NCI-H2171 (cell line): Measurements from ENCODE around the gene PPP2R2B.

Experiments used
- DNase-seq: peaks from one replicate; lab custom pipeline; 2025; lab: John Stamatoyannopoulos, UW

The PPP2R2B gene

DNA sequence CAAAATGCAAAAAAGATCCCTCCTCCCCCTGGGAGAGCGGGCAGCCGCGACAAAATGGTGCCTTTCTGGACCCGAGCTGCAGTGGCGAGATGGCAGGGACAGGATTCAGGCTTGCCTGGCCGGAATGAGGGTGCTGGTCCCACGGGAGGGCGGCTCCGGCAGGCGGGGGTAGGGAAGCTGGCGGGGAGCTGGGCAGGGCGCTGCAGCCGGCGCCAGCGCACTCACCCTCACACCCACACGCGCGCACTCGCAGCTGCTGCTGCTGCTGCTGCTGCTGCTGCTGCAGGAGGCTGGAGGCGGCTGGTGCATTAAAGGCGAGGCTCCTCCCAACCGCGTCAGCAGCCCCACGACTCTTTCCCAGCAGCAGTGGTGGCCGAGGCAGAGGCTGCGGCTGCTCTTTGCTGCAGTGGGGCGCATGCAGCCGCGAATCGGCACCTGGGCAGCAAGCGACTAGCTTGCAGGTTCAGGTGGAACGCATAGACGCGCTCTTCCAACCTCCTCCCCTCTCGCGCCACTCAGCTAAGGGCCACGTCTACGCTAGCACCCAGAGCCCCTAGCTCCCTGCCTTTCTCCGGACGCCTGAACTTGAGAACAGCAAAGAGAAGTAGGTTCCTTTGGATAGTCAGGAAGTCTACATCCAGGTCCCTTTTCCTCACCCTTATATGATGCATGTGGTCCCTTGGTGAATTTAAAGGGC is at the start of gene PPP2R2B:
Gene PPP2R2B, minus strand, starts transcription at position 282 of the 697 bp plus-strand sequence.
- peak; percentile 58 for DNase-seq

DNA sequence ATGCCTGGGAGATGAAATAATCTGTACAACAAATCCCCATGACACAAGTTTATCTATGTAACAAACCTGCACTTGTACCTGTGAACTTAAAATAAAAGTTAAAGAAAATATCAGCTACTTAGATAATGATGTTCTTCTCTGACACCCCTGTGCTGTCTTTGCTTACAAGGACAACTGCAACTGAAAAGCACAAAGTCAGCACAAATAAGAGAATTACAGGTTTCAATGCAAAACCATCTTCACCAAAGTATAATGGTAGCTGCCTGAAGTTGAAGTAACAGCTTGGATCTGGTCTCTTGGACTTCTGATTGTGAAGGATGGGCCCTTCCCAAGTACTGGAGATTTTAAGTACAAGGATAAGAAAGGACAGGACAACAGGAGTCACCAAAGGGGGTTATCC is 45.6 kb upstream of the PPP2R2B start:
- no peak for DNase-seq

- no peak for DNase-seq
These were observed 42.7 kb upstream of the PPP2R2B start for GRCh38 chr5:146921225-146921624.

DNA sequence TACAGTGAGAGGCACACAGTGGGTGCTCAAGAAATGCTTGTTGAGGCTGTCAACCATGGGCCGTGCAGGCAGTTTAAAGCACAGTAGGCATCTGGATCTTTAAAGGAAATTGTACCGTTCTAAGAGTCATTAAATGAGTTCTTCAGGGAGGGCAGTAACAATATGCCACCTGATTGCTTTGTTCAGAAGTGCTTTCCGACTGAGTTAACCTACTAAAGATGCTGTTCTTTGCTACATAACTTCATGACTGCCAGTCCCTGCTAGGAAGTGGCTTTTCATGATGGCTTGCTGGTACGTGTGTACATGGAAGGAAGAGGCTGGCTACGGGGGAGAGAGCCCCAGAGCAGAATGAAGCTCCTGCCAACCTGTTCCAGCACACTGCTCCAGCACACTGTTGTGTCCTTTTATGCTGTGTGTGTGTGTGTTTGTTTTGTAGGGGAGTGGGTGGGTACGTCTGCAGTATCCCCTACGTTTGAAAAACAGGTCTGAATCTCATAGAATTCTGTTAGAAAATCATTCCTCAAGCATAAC is 41.9 kb upstream of the PPP2R2B start:
- DNase-seq: no peak

GRCh38 chr5:146919304-146919703 is 40.7 kb upstream of the PPP2R2B start:
- no peak for DNase-seq

GRCh38 chr5:146917931-146918330 is 39.4 kb upstream of the PPP2R2B start:
- DNase-seq: no peak

- DNase-seq: no peak
These were observed 34.3 kb upstream of the PPP2R2B start for GRCh38 chr5:146912874-146913273.

- DNase-seq: no peak
These were observed 31.7 kb upstream of the PPP2R2B start for GRCh38 chr5:146910239-146910638.

GRCh38 chr5:146909255-146910068 is 30.9 kb upstream of the PPP2R2B start:
- DNase-seq: no peak

- DNase-seq: no peak
These were observed 28.2 kb upstream of the PPP2R2B start for GRCh38 chr5:146906803-146907202.

DNA sequence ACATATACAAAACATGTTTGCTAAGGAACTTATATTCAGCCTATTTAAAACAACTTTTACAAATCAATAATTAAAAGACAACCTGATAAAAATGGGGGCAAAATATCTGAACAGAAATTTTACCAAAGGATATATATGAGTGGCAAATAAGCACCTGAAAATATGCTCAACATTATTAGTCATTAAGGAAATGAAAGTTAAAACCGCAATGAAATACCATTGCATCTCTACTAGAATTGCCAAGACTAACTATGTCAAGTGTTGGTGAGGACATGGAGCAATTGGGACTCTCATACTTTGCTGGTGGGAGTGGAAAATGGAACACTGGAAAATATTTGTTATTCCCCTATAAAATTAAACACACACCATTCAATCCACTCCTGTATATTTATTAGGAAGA is 26.3 kb upstream of the PPP2R2B start:
- no peak for DNase-seq

- DNase-seq: no peak
These were observed 25.2 kb upstream of the PPP2R2B start for GRCh38 chr5:146903789-146904188.

DNA sequence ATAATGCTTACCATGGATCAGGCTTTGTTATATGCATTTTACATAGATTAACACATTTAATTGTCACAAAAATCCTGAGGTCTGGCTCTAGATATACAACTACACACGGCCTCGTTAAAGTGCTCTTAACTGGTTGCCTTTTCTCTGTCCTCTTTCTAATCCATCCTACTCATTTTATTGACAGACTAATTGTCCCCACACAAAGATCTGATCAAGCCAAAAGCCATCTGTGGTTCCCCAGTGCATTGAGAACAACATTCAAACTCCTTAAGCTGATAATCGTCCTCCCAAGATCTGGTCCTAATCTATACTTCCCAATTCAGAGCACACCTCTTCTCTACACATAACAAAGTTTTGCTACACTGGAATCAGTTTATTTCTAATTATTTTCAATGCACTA is 23.9 kb upstream of the PPP2R2B start:
- no peak for DNase-seq

GRCh38 chr5:146897061-146897460 is 18.5 kb upstream of the PPP2R2B start:
- DNase-seq: no peak

DNA sequence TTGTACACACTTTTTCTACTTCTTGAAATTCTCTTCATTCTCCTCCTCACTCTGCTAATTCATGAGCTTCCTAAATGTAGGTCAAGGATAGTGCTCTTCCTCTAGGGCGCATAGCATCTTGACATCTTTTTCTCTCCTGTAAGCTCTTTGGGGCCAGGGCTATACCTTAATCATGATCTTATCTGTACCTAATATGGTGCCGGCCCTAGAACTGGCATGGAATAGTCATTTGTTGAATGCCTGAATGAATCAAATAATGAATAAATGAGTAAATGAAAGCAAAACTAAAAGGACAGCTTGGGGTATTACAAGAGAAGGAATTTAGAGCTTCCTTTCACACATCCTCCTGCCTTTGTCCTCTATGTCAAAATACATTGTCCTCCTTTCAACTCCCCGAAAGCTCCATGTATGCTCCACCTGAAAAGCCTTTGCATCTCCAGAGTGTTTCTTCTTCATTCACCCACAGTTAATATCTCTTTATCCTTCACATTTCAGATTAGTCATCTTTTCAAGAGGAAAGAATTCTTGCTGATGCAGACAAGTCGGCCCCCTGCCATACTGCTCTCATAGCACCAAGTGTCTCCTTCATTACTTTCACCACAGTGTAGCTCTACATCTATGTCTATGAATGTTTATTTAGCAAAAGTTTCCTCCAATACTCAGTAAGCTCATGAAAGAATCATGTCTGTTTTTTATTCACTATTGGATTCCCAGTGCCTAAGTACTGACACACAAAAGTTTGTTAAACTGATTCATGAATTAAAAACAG is 16.4 kb upstream of the PPP2R2B start:
- no peak for DNase-seq

- DNase-seq: no peak
These were observed 15.4 kb upstream of the PPP2R2B start for GRCh38 chr5:146893991-146894390.

GRCh38 chr5:146892231-146892630 is 13.7 kb upstream of the PPP2R2B start:
- no peak for DNase-seq

GRCh38 chr5:146891511-146891910 is 13.0 kb upstream of the PPP2R2B start:
- DNase-seq: no peak

DNA sequence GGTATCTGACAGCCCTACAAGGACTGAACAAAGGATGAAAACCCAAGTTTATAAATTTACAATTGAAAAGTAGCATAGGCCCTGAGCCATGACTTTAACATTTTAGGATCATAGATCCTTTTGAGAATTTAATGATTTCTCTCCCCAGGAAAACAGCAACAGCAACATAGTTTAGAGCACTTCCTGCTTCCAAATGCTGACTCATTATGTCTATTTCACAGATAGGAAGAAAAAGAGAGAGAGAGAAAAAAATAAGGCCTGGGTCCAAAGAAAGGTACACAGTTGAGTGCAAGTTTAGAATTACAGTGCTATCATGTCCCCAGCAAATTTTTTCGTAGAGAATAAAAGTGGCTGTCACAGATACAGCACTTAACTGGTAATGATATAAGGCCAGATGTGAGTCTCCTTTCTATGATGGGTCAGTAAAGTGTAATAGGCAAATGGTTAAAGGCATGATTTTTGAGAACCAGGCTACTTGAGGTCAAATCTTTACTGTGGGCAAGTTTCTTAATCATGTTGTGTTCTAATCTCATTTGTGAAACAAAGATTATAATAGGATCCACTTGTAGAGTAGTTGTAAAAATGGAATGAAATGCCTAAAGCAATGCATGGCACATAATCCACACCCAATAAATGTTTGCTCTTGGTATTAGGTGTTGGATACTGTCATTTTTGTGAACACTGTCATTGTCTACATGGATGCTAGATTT is 12.3 kb upstream of the PPP2R2B start:
- DNase-seq: no peak

DNA sequence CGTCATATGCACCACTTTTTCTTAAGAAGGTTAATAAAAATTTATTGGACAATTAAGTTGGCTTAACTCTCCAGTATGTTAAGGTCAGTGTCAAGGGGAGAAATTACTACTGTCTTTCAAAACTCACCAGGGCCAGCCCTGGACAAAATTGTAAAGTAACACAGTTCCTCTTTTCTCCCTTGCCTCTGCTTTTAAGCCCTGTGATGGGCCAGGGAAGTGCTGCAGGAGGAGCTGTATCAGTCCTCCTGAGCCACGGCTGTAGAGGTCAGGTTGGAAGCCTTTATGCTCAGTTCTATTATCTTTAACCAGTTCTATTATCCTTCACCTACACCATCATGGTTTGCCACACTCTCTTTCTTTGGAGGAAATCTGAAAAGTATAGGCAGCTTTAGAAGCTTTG is 11.5 kb upstream of the PPP2R2B start:
- no peak for DNase-seq

DNA sequence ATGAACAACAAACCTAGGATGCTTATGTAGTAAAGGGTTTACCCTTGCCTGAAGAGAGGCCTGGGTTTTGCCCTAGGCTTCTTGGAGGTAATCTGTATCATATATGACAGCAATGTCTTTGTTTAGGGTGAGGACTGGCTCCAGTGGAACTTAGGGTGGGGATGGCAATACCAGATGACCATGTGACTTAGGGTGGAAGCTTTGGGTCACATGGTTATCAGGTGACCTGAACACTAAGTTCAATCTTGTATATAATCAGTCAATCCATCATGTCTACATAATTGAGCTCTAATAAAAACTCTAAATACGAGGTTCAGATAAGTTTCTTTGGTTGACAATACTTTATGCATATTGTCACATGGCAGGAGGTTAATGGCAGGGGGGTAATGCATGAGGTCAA is 10.6 kb upstream of the PPP2R2B start:
- DNase-seq: no peak
